Measurements from ENCODE around the gene TUBA4B.

The TUBA4B gene

DNA sequence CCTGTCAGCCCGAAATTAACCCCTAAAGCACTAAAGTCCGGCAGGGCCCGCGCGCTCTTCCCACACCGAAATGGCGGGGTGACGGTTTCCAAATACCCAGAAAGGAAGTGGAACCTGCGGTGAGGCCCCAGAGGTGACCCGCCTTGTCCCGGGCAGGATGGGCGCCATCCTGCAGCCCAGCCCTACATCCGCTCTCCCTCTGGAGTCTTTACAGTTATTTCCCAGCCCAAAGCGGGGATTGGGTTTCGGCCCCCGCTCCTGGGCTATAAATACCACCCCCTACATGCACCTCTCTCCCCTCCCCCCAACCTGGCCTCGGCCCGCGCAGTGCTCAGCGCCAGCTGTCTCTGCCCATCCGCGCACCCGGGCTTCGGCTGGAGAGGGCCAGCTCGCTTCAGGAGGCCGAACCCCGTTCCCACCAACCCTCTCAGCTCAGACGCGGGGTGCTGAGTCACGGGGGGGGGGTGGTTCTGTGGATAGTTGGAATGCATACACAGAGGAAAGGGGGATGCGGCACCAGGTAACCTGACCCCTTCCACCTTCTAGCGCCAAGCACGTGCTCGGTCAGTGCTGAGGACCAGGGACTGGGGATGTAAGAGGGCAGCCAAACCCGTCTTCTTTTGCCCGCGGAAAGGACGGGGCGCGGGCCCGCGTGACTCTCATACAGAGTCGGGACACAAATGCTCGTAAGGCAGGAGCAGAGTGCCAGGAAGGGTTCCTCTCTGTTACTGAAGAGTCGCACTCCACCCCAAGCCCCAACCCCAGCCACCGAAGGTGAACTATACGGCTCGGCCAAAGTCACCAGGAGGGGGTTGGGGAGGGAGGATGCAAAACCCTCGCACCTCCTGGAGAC is at the start of gene TUBA4B:
Gene TUBA4B, plus strand, starts transcription at position 344 of the 853 bp plus-strand sequence. Its CDS starts 165 bp downstream, at position 509.
- no peak for DNase-seq

DNA sequence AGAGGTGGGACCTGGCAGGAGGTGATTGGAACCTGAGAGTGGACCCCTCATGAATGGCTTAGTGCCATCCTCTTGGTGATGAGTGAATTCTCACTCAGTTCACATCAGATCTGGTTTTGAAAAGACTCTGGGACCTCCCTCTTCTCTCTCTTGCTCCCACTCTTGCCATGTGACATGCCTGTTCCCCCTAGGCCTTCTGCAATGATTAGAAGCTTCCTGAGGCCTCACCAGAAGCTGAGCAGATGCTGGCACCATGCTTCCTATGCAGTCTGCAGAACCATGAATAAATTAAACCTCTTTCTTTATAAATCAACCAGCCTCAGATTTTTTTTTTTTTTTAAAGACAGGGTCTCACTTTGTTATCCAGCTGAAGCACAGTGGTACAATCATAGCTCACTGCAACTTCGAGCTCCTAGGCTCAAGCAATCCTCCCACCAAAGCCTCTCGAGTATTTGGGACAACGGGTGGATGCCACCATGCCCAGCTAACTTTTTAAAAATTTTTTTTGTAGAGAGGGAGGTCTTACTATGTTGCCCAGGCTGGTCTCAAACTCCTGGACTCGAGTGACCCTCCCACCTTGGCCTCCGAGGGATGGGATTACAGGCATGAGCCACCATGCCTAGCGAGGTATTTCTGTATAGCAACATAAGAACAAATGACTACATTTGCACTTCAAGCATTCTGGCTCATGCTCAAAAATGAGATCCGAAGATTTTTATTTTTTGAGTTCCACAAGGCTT is 48.4 kb upstream of the TUBA4B start:
- DNase-seq: no peak

DNA sequence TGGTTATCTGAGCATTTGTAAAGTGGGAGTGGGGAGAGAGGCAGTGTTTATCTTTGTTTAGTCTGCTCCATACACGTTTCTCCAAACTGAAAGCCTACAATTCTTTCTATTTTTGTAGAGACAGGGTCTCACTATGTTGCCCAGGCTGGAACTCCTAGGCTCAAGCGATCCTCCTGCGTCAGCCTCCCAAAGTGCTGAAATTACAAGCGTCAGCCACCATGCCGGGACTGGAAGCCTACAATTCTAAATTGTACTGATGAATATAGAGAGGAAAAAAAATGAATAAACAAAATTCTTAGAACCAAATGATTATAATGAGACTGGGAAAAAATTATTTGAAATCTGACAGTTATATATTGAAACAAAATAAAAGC is 47.9 kb upstream of the TUBA4B start:
- no peak for DNase-seq

DNA sequence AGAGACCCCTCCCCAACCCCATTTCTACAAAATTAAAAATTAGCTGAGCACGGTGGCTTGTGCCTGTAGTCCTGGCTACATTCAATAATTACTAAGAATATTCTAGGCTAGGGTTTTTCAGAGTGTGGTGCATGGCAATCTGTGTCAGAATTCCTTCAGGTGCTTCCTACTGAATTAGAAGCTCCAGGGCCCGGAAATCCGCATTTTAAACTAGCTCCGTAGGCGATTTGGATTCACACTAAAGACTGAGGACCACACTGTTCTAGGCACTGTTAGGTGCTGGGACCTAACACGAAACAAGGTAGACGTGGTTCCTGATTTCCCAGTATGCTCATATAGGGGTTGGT is 47.1 kb upstream of the TUBA4B start:
- DNase-seq: no peak

DNA sequence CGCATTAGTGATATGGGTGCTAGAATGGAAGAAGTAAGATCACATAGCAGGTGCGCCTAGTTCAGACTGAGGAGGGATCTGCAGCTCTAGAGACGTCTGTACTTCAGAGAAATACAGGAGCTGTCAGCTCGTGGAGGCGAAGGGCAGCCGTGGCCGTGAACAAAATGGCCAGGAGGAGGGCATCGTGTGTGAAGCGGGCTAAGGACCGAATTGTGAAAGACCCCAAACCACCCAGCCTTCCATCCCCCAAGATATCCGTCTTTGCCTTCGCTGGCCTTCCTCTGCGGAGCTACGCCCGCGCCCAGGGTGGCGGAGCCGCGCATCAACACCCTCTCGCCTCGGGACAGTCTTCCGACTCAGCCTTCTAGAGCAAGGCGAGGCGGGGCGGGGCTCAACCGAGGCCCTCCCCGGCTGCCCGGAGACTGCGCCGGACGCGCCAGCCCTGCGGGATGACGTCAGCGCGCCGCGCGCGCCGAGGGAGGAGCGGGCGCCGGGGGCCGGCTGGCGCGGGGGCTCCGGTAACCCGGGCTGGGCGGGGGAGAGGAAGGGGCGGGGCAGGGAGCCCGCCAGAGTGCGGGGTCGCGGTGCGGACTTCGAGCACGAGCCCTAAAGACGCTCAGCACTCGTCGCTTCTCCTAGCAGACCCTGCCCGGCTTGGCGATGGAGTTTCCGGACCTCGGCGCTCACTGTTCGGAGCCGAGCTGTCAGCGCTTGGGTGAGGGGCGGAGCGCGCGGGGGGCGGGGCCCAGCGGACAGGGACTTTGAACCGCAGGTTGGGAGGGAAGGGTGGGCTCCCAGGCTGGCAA is 46.5 kb upstream of the TUBA4B start, which contains the start of gene ZFAND2B:
Gene ZFAND2B, plus strand, starts transcription at position 455 of the 806 bp plus-strand sequence. Its CDS starts 206 bp downstream, at position 661.
- DNase-seq: peak; percentile 68

DNA sequence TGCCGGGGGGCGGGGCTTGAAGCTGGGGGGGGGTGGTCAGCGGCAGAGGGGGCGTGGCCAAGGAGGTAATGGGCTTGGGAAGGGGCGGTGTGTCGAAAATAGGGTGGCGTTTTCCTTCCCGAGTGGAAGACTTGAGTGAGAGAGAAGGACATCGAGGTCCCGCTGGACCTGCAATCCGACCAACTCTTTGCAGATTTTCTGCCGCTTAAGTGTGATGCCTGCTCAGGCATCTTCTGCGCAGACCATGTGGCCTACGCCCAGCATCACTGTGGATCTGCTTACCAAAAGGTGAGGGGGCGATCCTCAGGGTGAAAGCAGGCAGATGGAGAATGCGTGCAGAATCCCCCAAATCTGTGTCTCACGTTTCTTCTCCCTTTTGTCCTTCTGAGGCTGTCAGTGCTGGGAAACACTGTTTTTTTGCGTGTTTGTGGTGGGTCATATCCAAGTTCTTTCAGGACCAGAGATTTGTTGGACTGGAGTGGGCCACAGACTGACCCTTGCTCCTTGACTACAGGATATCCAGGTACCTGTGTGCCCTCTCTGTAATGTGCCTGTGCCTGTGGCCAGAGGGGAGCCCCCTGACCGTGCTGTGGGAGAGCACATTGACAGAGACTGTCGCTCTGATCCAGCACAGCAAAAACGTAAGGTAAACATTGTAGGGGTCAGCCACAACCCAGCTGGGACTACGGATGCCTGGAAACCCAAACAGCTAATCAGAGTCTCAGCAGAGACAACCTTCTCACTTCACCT is 45.7 kb upstream of the TUBA4B start:
- DNase-seq: no peak

DNA sequence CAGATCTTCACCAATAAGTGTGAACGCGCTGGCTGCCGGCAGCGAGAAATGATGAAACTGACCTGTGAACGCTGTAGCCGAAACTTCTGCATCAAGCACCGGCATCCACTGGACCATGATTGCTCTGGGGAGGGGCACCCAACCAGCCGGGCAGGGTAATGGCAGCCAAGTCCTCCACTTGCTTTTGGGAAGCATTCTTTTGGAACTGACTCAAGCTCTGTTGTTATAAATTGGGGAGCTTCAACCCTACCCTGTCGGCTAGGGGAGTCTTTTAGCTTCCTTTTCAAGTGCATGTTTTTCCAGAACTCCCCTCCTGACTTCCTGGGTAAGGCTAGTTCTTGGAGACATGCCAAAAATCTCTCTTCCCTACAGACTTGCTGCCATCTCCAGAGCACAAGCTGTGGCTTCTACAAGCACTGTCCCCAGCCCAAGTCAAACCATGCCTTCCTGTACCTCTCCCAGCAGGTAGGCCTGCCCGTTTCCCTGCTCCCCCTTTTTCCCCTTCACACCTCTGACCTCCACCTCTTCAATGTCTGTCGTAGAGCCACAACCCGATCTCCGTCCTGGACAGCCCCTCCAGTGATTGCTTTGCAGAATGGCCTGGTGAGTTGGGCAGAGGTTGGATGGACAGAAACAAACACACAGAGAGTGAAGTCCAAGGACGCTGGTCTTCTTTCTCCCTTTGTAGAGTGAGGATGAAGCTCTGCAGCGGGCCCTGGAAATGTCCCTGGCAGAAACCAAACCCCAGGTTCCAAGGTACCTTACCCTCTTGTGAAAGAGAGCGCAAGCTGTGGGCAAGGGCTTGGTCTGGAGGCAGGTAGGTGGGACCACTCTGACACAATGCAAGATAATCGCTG is 44.9 kb upstream of the TUBA4B start:
- DNase-seq: no peak

DNA sequence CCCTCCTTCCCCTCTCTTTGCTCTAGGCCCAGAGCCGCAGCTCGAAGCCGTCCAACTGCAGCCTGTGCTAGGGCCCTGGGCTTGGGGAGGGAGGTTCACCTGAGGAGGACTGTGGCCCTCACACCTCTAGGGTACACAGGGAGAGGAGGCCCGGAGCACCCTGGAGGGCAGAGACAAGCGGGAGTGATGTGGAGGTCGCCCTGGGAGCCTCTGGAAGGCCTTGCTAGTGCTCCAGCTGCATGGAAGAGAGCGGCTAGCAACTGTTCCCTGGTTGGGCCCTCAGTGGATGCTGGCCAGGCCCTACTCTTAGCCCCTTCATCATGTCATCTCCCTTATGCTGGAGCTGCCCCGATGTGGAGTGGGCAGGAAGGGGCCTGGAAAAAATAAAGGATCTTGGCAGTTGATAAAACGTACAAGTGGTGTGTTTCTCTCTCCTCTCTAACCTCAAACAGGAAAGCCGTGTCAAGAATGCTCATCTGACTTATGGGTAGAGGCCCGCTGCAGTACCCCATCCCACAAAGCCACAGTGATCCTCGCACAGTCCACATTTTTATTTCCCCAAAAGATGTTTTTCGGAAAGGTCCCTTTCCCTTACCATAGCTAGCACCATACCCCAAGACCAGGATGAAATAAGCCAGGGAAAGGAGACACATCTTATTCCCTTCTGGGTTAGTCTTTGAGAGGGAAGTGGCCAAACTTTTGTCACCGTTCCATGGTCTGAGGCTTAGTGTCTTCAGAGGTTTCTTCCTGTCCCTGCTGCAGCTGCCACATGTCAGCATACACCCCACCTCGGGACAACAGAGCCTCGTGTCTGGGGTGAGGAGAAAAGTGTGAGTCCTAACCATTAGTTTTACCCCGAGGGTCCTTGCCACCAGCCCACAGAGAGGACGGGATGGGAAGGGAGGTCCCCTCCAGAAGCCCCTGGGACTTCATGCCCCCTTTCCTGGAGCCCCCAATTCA is 43.5 kb upstream of the TUBA4B start:
- DNase-seq: no peak

DNA sequence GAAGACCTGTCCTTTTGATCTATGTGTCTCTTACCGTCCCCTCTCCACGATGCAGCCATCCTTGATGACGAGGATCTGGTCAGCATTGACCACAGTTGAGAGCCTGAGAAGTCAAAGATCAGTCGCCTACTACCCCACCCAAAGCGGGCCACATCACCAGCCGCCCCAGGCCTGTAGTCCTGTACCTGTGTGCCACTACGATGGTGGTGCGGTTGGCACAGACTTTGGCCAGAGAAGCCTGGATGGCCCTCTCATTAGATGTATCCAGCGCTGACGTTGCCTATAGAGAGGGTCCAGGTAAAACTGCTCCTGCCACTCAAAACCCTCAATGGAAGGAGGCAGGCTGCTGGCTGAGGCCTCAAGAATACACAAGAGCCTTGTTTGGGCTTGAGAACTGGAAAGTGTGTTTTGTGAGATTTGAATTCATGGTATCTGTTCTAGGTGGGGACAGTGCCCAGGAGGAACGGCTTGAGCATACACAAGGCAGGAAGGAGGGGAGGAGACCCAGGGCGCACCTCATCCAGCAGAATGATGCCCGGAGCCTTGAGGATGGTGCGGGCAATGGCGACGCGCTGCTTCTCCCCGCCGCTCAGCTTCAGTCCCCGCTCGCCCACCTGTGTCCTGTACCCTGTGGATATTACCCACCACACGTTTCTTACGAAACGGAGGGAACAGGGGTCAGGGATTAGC is 42.7 kb upstream of the TUBA4B start:
- no peak for DNase-seq

DNA sequence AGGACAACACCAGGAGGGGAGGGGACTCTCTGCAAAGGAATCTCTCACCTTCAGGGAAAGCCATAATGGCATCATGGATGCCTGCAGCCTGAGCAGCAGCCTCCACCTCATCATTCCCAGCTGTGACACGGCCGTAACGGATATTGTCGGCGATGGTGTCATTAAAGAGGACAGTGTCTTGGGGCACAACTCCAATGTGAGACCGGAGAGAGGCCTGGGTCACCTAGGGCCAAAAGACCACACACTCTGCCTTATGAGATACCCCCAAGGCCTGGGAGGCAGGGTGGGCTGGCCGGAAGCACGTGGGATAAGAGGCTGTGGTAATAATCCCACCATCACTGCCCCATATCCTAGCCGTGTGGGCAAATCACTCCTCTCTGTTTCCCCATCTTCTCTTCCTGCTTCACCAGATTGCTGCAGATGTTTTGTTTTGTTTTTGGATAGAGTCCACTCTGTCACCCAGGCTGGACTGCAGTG is 42.1 kb upstream of the TUBA4B start:
- DNase-seq: no peak

DNA sequence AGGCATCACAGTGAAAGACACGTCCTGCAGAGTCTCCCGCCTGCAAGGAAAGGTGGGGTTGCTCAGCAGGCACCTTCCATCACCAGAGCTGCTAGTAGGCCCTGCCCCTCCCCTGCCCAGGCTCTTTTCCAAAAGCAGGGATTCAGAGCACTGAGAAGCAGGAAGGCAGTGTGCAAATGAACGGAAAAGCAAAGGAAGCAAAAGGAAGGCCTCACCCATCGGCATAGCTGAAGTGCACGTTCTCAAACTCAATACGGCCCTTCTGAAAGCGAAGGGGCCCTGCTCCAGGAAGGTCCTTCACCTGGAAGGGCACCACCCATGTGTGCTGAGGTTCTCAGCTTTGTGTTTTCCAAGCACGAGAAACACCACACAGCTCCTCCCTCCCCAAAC is 40.0 kb upstream of the TUBA4B start:
- no peak for DNase-seq

DNA sequence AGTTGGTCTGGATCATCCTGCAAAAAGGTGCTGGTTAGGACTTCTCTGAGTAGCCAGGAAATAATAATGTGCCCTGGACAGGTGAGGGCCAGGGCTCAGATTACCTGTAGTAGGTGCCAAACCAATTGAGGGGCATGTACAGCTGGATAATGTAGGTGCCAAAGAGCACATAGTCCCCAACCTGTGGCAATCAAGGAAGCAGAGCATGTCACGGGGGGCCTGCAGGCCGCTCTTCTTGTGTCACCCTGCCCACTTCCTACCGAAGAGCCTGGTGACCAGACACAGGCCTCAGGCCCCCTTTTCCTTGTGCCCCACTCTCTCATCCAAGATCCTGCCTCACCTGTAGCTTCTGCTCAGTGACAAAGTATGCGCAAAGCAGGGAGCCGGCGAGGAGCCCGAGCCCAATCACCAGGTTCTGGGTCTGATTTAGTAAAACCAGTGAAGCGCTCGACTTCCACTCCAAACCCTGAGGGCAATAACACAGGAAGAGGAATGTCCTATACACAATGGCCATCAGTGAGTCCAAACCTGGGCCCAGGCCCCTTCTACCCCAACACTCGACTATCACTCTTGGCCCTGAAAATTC is 39.5 kb upstream of the TUBA4B start:
- no peak for DNase-seq

DNA sequence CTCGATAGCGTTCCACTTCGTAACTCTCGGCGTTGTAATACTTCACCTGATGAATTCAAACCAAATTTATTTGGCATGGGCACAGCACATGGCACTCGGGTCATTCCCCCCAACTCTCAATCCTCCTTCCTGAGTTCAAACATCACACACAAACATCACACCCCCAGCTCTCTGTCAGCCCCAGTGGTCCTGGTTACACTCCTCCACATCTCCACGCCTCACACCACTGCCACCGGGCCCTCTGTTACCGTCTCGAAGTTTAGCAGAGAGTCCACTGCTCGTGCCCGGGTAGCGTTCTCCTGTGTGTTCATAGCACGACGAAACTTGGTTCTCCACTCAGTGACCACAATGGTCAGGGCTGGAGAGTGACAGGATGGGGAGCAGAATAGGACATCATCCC is 38.9 kb upstream of the TUBA4B start:
- DNase-seq: no peak

DNA sequence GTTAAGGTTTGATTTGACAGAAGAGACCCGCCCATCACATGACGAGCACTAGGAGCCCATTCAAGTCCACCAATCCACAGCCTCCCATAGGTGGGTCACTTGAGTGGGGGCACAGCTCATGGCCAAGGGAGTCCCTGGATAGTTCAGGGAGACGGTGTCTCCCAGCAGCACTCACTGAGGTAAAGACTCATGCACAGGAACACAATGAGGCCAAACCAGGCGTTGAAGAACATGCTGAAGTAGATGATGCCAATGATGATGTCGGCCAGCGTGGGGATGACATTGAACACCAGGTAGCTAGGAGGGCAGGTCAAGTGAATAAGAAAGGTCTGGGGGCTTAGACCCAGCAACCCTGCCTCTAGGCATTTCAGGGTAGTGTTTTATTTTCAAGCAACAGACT is 38.3 kb upstream of the TUBA4B start:
- no peak for DNase-seq

DNA sequence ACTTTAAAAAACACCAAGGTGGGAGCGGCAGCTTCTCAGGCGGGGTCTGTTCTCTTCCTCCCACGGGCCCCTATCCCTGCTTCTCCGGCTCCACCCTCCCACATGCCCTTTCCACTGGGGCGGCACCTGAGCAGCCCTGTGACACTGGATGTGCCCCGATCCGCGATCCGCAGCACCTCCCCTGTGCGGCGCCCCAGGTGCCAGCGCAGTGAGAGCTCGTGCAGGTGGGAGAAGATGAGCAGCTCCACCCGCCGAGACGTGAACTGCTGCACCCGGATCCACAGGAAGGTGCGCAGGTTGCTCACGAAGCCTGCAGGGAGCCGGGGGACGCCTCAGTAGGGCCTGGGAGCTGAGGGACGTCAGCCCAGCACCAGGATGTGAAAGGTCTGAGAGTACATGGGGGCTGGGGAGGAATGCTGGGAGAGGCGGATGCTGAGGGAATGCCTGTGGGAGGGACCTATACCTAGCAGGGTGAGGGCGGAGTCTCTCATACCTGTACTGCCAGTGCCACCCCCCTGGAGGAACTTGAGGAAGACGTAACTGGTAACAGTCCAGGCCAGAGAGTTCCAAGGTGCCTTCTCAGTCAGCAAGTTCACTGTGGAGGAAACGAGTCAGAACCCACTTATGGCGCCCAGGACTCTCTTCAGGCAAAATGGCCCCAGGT is 37.0 kb upstream of the TUBA4B start:
- no peak for DNase-seq

DNA sequence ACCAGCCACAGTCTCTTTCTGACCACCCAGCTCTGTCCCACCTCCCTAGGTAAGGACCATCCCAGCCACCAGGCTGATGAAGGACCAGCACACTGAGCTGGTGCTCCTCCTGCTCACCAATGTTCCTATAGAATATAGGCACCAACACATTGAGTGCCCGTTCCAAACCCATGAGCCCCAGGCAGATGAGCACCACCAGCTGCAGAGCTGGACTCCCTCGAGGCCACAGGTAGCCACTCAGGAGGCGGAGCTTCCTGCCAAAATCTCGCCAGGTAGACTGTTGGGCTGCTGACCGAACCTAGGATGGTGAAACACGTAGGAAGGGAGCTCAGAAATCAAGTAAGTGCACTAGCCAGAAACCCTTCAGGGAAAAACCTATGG is 36.5 kb upstream of the TUBA4B start:
- DNase-seq: no peak

DNA sequence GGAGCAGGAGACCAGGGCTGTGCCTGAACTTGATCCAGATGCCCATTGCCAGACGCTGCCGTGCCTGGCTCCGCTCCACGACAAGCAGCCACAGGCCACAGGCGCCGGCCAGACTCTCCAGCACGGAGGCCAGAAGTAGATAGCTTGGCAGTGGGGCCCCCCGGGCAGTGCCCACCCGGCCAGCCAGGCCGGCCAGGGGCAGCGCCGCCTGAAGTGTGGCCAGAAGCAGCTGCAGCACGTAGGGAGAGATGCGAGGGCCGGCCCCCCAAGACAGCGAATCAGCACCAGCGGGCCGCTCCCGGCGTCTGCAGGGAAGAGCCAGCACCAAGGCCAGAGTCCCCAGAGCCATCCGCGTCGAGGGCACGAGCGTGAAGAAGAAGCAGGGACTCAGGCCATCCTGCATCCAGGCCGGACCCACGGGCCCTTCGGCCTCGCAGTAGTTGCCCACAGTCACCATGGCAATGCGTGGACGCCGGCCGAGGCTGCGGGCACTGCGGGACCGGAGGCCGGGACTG is 34.8 kb upstream of the TUBA4B start:
- no peak for DNase-seq

Data from NCI-H1436 treated with DMSO at 0.1 percent for 48 hours (cell line).